ENCODE results near the gene AARSD1. TPM values are rescaled to one million over a fixed set of nuclear protein-coding genes. Genes with fewer than 3 reads are reported as not detected.
A peak's percentile ranks its signal among the peaks of the same experiment; 100 is the strongest.

The AARSD1 gene
- total and polyA plus RNA-seq, 2 experiments from 2014 or later: 25.7 to 74.4 TPM

DNA sequence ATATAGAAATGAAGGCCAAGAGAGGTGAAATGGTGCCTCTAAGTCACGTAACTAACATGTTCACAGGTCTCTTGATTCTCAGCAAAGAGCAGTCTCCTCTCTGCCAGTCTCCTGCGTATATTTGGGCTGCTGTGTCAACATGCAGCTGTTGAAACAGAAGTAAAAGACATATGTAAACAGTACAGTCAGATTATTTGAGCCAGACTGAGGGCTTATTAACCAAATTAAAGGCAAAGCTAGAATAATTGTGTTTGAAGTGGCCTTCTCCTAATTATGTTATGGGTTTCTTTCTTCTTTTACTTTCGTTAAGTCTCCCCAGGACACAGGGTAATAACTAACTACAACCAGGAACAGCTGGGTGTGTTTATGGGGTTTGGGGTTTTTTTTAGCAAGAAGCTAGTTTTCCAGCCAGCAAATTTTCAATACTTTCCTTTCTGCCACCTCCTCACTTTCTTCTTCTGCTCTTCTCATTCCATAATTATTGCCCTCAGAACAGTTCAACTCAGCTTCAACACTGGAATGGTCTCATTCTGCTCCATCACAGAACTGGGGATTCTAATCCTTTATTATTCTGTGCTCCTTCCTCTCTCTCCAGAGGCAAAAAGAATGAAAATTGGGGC, 45.2 kb downstream of the AARSD1 start:
- Mint-ChIP-seq H3K27ac (no peak overlapping the region), H3K27me3 (ENCODE audit: insufficient read depth, low read depth, poor library complexity) (no peaks in the 10 kb centered on the region), H3K9me3 (no peaks in the 10 kb centered on the region), H3K4me1 (peaks cover 13% of the 10 kb centered on the region; the same call in 2 of the 3 replicates), H3K36me3 (ENCODE audit: low read depth) (no peaks in the 10 kb centered on the region), H3K4me3 (no peak overlapping the region)
- Histone ChIP-seq H3K36me3 (ENCODE audit: insufficient read depth) (no peaks in the 10 kb centered on the region), H3K79me2 (replicated peaks; ENCODE audit: insufficient read depth) (no peaks in the 10 kb centered on the region), H3K4me3 (no peak overlapping the region), H3K27me3 (ENCODE audit: insufficient read depth) (no peaks in the 10 kb centered on the region), H3K4me1 (ENCODE audit: insufficient read depth) (peaks cover 14% of the 10 kb centered on the region; the same call in 1 of the 2 replicates), H3K4me2 (no peak overlapping the region), H3K9me2 (ENCODE audit: insufficient read depth) (no peaks in the 10 kb centered on the region), H2AFZ (peak overlapping the region; percentile 72; the same call in 1 of the 2 replicates), H3K27ac (ENCODE audit: low read depth) (no peak overlapping the region), H3F3A (replicated peaks; ENCODE audit: low read depth) (no peaks in the 10 kb centered on the region), H4K20me1 (replicated peaks; ENCODE audit: insufficient read depth) (no peaks in the 10 kb centered on the region)
- ATAC-seq (no peak), DNase-seq (ENCODE audit: low spot score) (no peak)
- TF ChIP-seq EZH2 (IDR thresholded peaks at IDR 0.05; ENCODE audit: low read depth, unreplicated experiment) (no peak), CREB1 (CRISPR knock-in tag; IDR thresholded peaks at IDR 0.05; ENCODE audit: low read depth) (no peak), ETS1 (IDR thresholded peaks at IDR 0.05) (no peak), POLR2AphosphoS5 (IDR thresholded peaks at IDR 0.05; ENCODE audit: low read depth) (no peak), ZNF462 (CRISPR knock-in tag; IDR thresholded peaks at IDR 0.05) (no peak), NANOG (IDR thresholded peaks at IDR 0.05; ENCODE audit: borderline replicate concordance) (no peak), REST (IDR thresholded peaks at IDR 0.05; ENCODE audit: unreplicated experiment) (no peak), ZNF114 (CRISPR knock-in tag; IDR thresholded peaks at IDR 0.05) (no peak), ZNF331 (CRISPR knock-in tag; IDR thresholded peaks at IDR 0.05; ENCODE audit: low read depth) (no peak), JUNB (IDR thresholded peaks at IDR 0.05; ENCODE audit: unreplicated experiment) (no peak), STAT1 (IDR thresholded peaks at IDR 0.05; ENCODE audit: unreplicated experiment) (no peak), EZH2phosphoT487 (IDR thresholded peaks at IDR 0.05; ENCODE audit: unreplicated experiment) (no peak)
- TF ChIP-seq, protein P1, sequence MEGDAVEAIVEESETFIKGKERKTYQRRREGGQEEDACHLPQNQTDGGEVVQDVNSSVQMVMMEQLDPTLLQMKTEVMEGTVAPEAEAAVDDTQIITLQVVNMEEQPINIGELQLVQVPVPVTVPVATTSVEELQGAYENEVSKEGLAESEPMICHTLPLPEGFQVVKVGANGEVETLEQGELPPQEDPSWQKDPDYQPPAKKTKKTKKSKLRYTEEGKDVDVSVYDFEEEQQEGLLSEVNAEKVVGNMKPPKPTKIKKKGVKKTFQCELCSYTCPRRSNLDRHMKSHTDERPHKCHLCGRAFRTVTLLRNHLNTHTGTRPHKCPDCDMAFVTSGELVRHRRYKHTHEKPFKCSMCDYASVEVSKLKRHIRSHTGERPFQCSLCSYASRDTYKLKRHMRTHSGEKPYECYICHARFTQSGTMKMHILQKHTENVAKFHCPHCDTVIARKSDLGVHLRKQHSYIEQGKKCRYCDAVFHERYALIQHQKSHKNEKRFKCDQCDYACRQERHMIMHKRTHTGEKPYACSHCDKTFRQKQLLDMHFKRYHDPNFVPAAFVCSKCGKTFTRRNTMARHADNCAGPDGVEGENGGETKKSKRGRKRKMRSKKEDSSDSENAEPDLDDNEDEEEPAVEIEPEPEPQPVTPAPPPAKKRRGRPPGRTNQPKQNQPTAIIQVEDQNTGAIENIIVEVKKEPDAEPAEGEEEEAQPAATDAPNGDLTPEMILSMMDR (conservative IDR thresholded peaks at IDR 0.05; ENCODE audit: low read depth in 2 of 2): no peak

All from GM23338 (cell line).